B cell (primary cell): Measurements from ENCODE around the gene BST1. TPM values are rescaled to one million over a fixed set of nuclear protein-coding genes. Genes with fewer than 3 reads are reported as not detected.

Experiments
- ATAC-seq: fragments of 200-7000 bp; cut with Tn5 transposase; one replicate; pipeline ENCODE4 v1.10.0; 2021; ENCODE audit warnings: low read depth, mild to moderate bottlenecking, moderate number of reproducible peaks, moderate library complexity
- CTCF ChIA-PET: fragments of 350-600 bp; sonication (Branson Sonifier 250); formaldehyde crosslinking; loops from one replicate; lab custom pipeline; 2021; ENCODE audit warnings: antibody characterized with exemption, inconsistent platforms; lab: Charles Lee
- POLR2A ChIA-PET: fragments of 350-600 bp; sonication (Branson Sonifier 250); formaldehyde crosslinking; loops from one replicate; lab custom pipeline; 2021; ENCODE audit warnings: antibody characterized with exemption; lab: Charles Lee
- DNase-seq: peaks from one replicate; pipeline ENCODE4 v3.0.0; 2013
- H2AFZ ChIP-seq: 2 replicates; pipeline ENCODE4 v1.6.1; 2012; ENCODE audit warnings: mild to moderate bottlenecking, low read depth, low read length; ENCODE audit not compliant: insufficient read depth, poor library complexity, severe bottlenecking
- H3K27ac ChIP-seq, 2 donors: 1 replicate in 1 of 2; 2 replicates in 1 of 2; pipeline ENCODE4 v1.5.1; 2012 to 2013; ENCODE audit warnings: low read length in 2 of 2, mild to moderate bottlenecking in 2 of 2, moderate library complexity in 1 of 2
- H3K27me3 ChIP-seq, 4 experiments: fragments of 200-600 bp in 1 of 4; sonication (generic) in 1 of 4; replicated peaks in 1 of 4; 1 replicate in 2 of 4; 2 replicates in 2 of 4; pipeline versions ENCODE4 v1.6.1 to v1.7.0; 2013 to 2016; ENCODE audit warnings: low read length in 3 of 4, mild to moderate bottlenecking in 2 of 4, mixed read lengths in 1 of 4, moderate library complexity in 1 of 4; ENCODE audit not compliant: insufficient read depth in 4 of 4, control insufficient read depth in 3 of 4; ENCODE audit errors: control extremely low read depth in 1 of 4
- H3K36me3 ChIP-seq, 2 experiments: replicated peaks in 1 of 2; 1 replicate in 1 of 2; 2 replicates in 1 of 2; pipeline versions ENCODE4 v1.6.1 to v1.7.1; 2013; ENCODE audit warnings: low read length in 1 of 2; ENCODE audit not compliant: insufficient read depth in 2 of 2, control insufficient read depth in 1 of 2; ENCODE audit errors: control extremely low read depth in 1 of 2, extremely low read depth in 1 of 2
- H3K4me1 ChIP-seq, 2 donors: fragments of 200-600 bp in 1 of 2; sonication (generic) in 1 of 2; 1 replicate in 1 of 2; 2 replicates in 1 of 2; pipeline versions ENCODE4 v1.5.1 to v1.6.1; 2013 to 2017; ENCODE audit warnings: low read length in 2 of 2; ENCODE audit not compliant: control insufficient read depth in 2 of 2, insufficient read depth in 2 of 2
- H3K4me2 ChIP-seq: replicated peaks from 2 replicates; pipeline ENCODE3; 2012; ENCODE audit warnings: mild to moderate bottlenecking, low read depth, low read length; ENCODE audit not compliant: poor library complexity, severe bottlenecking
- H3K4me3 ChIP-seq, 5 experiments: fragments of 200-600 bp in 1 of 5; sonication (generic) in 1 of 5; 1 replicate in 3 of 5; 2 replicates in 2 of 5; pipeline versions ENCODE4 v1.5.1 to v1.7.0; 2011 to 2016; ENCODE audit warnings: low read length in 4 of 5, mild to moderate bottlenecking in 4 of 5, low read depth in 2 of 5, control low read depth in 1 of 5, moderate library complexity in 1 of 5; ENCODE audit not compliant: insufficient read depth in 1 of 5; ENCODE audit errors: control extremely low read depth in 1 of 5, extremely low read depth in 1 of 5
- H3K79me2 ChIP-seq: fragments of 200-600 bp; sonication (generic); one replicate; pipeline ENCODE4 v1.6.0; 2016; ENCODE audit warnings: low read length; ENCODE audit not compliant: control insufficient read depth, insufficient read depth
- H3K9ac ChIP-seq: fragments of 200-600 bp; sonication (generic); 2 replicates; pipeline ENCODE4 v1.6.1; 2017; ENCODE audit warnings: mild to moderate bottlenecking, low read length, moderate library complexity
- H3K9me3 ChIP-seq, 3 donors: one replicate each; pipeline versions ENCODE4 v1.6.1 to v1.7.1; 2013; ENCODE audit warnings: low read length in 2 of 3; ENCODE audit not compliant: control insufficient read depth in 2 of 3, insufficient read depth in 1 of 3; ENCODE audit errors: control extremely low read depth in 1 of 3
- H4K20me1 ChIP-seq: 2 replicates; pipeline ENCODE4 v1.6.0; 2012; ENCODE audit warnings: mild to moderate bottlenecking, low read length; ENCODE audit not compliant: insufficient read depth, control insufficient read depth, poor library complexity, severe bottlenecking
- H3K27ac Mint-ChIP-seq: one replicate; pipeline ENCODE4 v1.8.0; 2021; ENCODE audit warnings: mixed read lengths
- H3K27me3 Mint-ChIP-seq: one replicate; pipeline ENCODE4 v1.8.0; 2021; ENCODE audit warnings: mixed read lengths
- H3K4me1 Mint-ChIP-seq: one replicate; pipeline ENCODE4 v1.8.0; 2021; ENCODE audit warnings: mixed read lengths
- H3K4me3 Mint-ChIP-seq: one replicate; pipeline ENCODE4 v1.8.0; 2021; ENCODE audit warnings: mixed read lengths
- H3K9me3 Mint-ChIP-seq: one replicate; pipeline ENCODE4 v1.8.0; 2022; ENCODE audit warnings: mixed read lengths; ENCODE audit not compliant: insufficient read depth
- CTCF ChIP-seq: fragments of 200-600 bp; IDR thresholded peaks from one replicate; pipeline ENCODE4 v1.8.0; 2022; ENCODE audit warnings: antibody characterized with exemption, mild to moderate bottlenecking
- EZH2 ChIP-seq: IDR thresholded peaks from 2 replicates; pipeline ENCODE4 v1.6.1; 2012; ENCODE audit warnings: borderline replicate concordance, low read depth, mild to moderate bottlenecking, moderate library complexity, low read length; ENCODE audit not compliant: insufficient read depth, poor library complexity, severe bottlenecking
- WGBS: methylation state at CpG from one replicate; pipeline ENCODE4 v1.1.5; 2013; ENCODE audit warnings: missing lambda C conversion rate; ENCODE audit not compliant: insufficient coverage; 5-methylcytosine and 5-hydroxymethylcytosine counted together
- intact Hi-C: fragments of 100-400 bp; cut with micrococcal nuclease; formaldehyde crosslinking; loops from one replicate; pipeline ENCODE4 v1.10.0; 2022
- polyA plus RNA-seq: library from polyadenylated mRNA; depleted of rRNA; stranded (reverse); fragments of >200 nt; gene quantifications from 2 replicates; pipeline ENCODE4 v1.2.3, GENCODE V29; 2012
- total RNA-seq, 2 donors: library from RNA; stranded (reverse); fragments of 120-200 nt in 1 of 2; gene quantifications; 1 replicate in 1 of 2; 2 replicates in 1 of 2; pipeline versions ENCODE4 v1.2.3 to v1.2.4, GENCODE V29; 2013 to 2022

Gene BST1
- total and polyA plus RNA-seq, 2 donors (not counting 1 experiment from before 2014, with no cell fraction given) = 0.32 to 1.00 TPM

- Histone ChIP-seq H3K9ac (no peak overlapping the region), H2AFZ (no peak overlapping the region), H3K79me2 (no peaks in the 10 kb centered on the region), H3K4me2 (no peak overlapping the region), H4K20me1 (no peaks in the 10 kb centered on the region), H3K27ac (no peak overlapping the region), H3K36me3 (no peaks in the 10 kb centered on the region), H3K4me1 (no peaks in the 10 kb centered on the region), H3K4me3 (no peak overlapping the region), H3K9me3 (no peaks in the 10 kb centered on the region), H3K27me3 (no peaks in the 10 kb centered on the region)
- Mint-ChIP-seq H3K4me1 (no peaks in the 10 kb centered on the region), H3K4me3 (no peak overlapping the region), H3K9me3 (no peaks in the 10 kb centered on the region), H3K27me3 (peaks cover 3% of the 10 kb centered on the region), H3K27ac (no peak overlapping the region)
- ChIA-PET CTCF (no interaction called here), POLR2A (no interaction called here)
- intact Hi-C loops = no loop called here
- no peak for ATAC-seq
- TF ChIP-seq EZH2 (no peak), CTCF (no peak)
- WGBS = 100% methylated on average over 1 of the region's 3 CpGs
- DNase-seq = no peak
Observed at GRCh38 chr4:15716115-15716514, 13.2 kb downstream of the BST1 start.

GRCh38 chr4:15717086-15717485, 14.2 kb downstream of the BST1 start:
- Mint-ChIP-seq H3K27me3 (peaks cover 3% of the 10 kb centered on the region), H3K9me3 (no peaks in the 10 kb centered on the region), H3K4me1 (no peaks in the 10 kb centered on the region), H3K4me3 (no peak overlapping the region), H3K27ac (no peak overlapping the region)
- Histone ChIP-seq H3K9ac (no peak overlapping the region), H3K27ac (no peak overlapping the region), H3K4me1 (no peaks in the 10 kb centered on the region), H3K9me3 (no peaks in the 10 kb centered on the region), H3K4me3 (no peak overlapping the region), H3K27me3 (no peaks in the 10 kb centered on the region), H2AFZ (no peak overlapping the region), H4K20me1 (no peaks in the 10 kb centered on the region), H3K36me3 (no peaks in the 10 kb centered on the region), H3K79me2 (no peaks in the 10 kb centered on the region), H3K4me2 (no peak overlapping the region)
- intact Hi-C loops = no loop called here
- DNase-seq (no peak), ATAC-seq (no peak)
- WGBS = 67% methylated on average over 1 of the region's 6 CpGs
- ChIA-PET POLR2A (no interaction called here), CTCF (no interaction called here)
- TF ChIP-seq EZH2 (no peak), CTCF (no peak)
